Upper lobe of right lung (tissue), 1 donor: ENCODE data around the gene OCSTAMP. TPM values are rescaled to one million over a fixed set of nuclear protein-coding genes. Genes with fewer than 3 reads are reported as not detected.
A peak's percentile ranks its signal among the peaks of the same experiment; 100 is the strongest.

Experiments
- ATAC-seq: fragments of 200-7000 bp; cut with Tn5 transposase; one replicate; pipeline ENCODE4 v1.9.1; 2020; ENCODE audit warnings: mild to moderate bottlenecking, moderate library complexity
- DNase-seq: peaks from one replicate; pipeline ENCODE4 v3.0.0-alpha.2; 2020
- H3K27ac ChIP-seq: fragments of 200-600 bp; one replicate; pipeline ENCODE4 v1.8.0; 2022
- H3K27me3 ChIP-seq: fragments of 200-600 bp; one replicate; pipeline ENCODE4 v1.8.0; 2022; ENCODE audit warnings: mild to moderate bottlenecking
- H3K36me3 ChIP-seq: fragments of 200-600 bp; one replicate; pipeline ENCODE4 v1.8.0; 2022
- H3K4me1 ChIP-seq: fragments of 200-600 bp; one replicate; pipeline ENCODE4 v1.8.0; 2022
- H3K4me3 ChIP-seq: fragments of 200-600 bp; one replicate; pipeline ENCODE4 v1.8.0; 2022; ENCODE audit warnings: mild to moderate bottlenecking
- H3K9me3 ChIP-seq: fragments of 200-600 bp; one replicate; pipeline ENCODE4 v1.8.0; 2022
- intact Hi-C: fragments of 100-400 bp; cut with DNase I; formaldehyde crosslinking; loops from one replicate; pipeline ENCODE4 v1.11.0; 2022
- total RNA-seq: library from RNA; stranded (reverse); fragmentation: NEBNext Ultra II Directional; extraction: Animal tissue kit (Norgen Biotek cat#: 25700); gene quantifications from one replicate; pipeline ENCODE4 v1.2.1, GENCODE V29; 2021
- TF ChIP-seq, protein P1 (sequence below): fragments of 200-600 bp; IDR thresholded peaks from one replicate; pipeline ENCODE4 v1.8.0; 2022; ENCODE audit warnings: antibody characterized with exemption
- donor health status: DM: no; HTN: yes; CAD: no; lungs with severe emphysema.

Gene OCSTAMP
- total RNA-seq, 1 donor from 2014 or later: 0.43 TPM

DNA sequence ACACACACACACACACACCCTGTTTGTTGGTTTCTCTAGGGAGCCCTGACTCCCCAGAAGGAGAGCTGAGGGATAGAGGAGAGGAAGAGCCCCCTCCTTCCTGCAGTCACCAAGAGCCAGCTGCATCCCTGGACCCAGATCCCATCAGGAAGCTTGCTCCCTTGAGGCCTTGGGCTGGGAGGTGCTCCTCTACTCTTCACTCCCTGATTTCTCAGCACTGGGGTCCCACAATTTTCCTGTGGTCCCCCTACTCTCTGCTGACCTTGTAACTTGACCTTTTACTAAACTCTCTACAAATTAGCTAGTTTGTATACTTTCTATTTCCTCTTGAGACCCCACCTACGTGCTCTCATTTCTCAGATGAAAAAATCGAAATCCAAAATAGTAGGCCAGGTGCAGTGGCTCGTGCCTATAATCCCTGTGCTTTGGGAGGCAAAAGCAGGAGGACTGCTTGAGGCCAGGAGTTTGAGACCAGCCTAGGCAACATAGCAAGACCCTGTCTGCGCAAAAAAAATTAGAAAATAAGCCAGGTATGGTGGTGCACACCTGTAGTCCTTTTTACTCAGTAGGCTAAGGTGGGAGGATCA is 5.0 kb upstream of the OCSTAMP start:
- Histone ChIP-seq H3K27me3 (peaks cover 4% of the 10 kb centered on the region), H3K36me3 (no peaks in the 10 kb centered on the region), H3K9me3 (no peaks in the 10 kb centered on the region), H3K4me3 (no peak overlapping the region), H3K27ac (no peak overlapping the region), H3K4me1 (peaks cover 7% of the 10 kb centered on the region)
- DNase-seq: no peak
- TF ChIP-seq, protein P1, sequence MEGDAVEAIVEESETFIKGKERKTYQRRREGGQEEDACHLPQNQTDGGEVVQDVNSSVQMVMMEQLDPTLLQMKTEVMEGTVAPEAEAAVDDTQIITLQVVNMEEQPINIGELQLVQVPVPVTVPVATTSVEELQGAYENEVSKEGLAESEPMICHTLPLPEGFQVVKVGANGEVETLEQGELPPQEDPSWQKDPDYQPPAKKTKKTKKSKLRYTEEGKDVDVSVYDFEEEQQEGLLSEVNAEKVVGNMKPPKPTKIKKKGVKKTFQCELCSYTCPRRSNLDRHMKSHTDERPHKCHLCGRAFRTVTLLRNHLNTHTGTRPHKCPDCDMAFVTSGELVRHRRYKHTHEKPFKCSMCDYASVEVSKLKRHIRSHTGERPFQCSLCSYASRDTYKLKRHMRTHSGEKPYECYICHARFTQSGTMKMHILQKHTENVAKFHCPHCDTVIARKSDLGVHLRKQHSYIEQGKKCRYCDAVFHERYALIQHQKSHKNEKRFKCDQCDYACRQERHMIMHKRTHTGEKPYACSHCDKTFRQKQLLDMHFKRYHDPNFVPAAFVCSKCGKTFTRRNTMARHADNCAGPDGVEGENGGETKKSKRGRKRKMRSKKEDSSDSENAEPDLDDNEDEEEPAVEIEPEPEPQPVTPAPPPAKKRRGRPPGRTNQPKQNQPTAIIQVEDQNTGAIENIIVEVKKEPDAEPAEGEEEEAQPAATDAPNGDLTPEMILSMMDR: no peak
- ATAC-seq: no peak
- intact Hi-C loops: no loop called here

DNA sequence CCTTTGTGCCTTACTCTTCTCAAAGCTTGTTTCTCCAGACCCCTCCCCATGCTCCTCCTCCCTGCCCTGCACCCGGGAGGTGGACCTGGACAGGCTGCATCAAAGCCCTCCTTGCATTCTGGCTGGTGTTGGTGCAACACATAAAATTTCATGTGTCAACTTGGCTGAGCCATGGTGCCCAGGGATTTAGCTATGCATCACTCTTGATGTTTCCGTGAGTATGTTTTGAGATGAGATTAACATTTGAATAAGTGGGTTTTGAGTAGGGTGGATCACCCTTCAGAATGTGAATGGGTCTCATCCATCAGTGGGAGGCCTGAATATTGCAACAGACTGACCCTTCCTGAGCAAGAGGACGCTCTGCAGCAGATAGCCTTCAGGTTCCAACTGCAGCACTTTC is 4.4 kb upstream of the OCSTAMP start:
- ATAC-seq (no peak), DNase-seq (no peak)
- H3K27ac ChIP-seq: no peak overlapping the region

DNA sequence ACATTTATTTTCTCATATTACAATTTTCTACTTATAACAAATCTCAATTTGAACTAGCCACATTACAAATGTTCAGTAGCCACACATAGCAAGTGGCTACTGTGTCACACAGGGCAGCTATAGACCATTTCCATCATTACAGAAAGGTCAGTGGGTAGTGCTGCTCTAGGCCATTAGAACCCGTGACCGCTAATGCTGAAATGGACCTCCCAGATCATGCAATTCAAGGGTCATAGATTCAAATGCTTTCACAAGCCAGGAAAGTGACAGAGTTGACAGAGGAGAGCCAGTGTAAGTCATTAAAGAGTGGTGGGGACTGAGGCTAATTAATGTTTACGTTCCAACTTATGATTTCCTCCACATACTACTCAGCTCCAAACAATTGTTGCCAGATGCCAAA is 3.5 kb upstream of the OCSTAMP start:
- Histone ChIP-seq H3K4me1 (peaks cover 7% of the 10 kb centered on the region), H3K9me3 (no peaks in the 10 kb centered on the region), H3K36me3 (no peaks in the 10 kb centered on the region), H3K4me3 (no peak overlapping the region), H3K27me3 (peaks cover 4% of the 10 kb centered on the region), H3K27ac (no peak overlapping the region)
- TF ChIP-seq, protein P1: no peak
- DNase-seq (no peak), ATAC-seq (no peak)
- intact Hi-C loops: no loop called here

More for the DNA sequence above, 4.4 kb upstream of the OCSTAMP start:
- no peak overlapping the region for H3K4me3 ChIP-seq
- H3K27me3 ChIP-seq: peaks cover 4% of the 10 kb centered on the region
- H3K4me1 ChIP-seq: peaks cover 7% of the 10 kb centered on the region
- H3K36me3 ChIP-seq: no peaks in the 10 kb centered on the region
- H3K9me3 ChIP-seq: no peaks in the 10 kb centered on the region
- intact Hi-C loops: no loop called here
- TF ChIP-seq, protein P1: no peak

DNA sequence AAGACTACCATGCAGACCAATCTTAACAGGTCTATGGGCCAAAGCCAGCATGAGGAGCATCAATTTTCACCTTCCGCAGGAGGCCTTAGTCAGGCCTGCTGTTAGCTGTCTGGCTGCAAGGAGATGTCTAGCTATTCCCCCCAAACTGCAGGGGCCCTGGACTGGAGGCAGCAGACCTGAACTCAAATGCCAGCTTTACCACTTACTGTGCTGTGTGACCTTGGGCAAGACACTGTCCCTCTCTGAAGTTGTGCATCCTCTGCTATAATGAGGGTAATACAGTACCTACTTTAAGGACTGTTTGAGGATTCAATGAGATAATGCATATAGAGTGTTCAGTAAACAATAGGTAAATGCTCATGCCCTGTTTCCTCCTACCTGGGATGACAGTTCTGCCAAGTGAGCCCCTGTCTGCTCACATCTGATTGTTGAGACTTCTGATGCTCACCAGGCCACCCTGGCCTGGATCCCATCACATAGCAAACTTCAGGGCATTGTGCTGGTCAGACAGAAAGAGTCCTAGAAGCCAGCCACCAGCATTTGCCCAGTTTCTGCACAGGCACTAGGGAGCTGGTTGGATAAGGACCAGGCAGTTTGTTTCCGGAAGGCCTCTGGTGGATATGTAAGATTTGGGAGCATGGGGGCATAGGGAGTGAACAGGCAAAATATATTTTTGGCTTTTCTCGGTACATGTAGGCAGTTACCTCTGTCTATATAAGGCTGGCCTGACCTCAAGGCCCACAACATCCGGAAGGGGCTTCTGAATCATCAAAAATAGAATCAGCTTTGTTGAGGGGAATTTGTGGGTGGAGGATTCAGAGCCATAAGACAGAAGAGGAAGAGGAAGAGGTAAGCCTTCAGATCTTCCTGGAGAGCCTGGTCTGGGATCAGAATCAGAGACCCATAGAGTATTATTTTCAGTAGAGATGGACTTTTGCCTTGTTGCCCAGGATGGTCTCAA is 2.3 kb upstream of the OCSTAMP start:
- Histone ChIP-seq H3K4me1 (peaks cover 7% of the 10 kb centered on the region), H3K4me3 (no peak overlapping the region), H3K9me3 (no peaks in the 10 kb centered on the region), H3K36me3 (no peaks in the 10 kb centered on the region), H3K27ac (no peak overlapping the region), H3K27me3 (peaks cover 4% of the 10 kb centered on the region)
- ATAC-seq (peak; percentile 67), DNase-seq (no peak)
- TF ChIP-seq, protein P1: no peak
- intact Hi-C loops: no loop called here

DNA sequence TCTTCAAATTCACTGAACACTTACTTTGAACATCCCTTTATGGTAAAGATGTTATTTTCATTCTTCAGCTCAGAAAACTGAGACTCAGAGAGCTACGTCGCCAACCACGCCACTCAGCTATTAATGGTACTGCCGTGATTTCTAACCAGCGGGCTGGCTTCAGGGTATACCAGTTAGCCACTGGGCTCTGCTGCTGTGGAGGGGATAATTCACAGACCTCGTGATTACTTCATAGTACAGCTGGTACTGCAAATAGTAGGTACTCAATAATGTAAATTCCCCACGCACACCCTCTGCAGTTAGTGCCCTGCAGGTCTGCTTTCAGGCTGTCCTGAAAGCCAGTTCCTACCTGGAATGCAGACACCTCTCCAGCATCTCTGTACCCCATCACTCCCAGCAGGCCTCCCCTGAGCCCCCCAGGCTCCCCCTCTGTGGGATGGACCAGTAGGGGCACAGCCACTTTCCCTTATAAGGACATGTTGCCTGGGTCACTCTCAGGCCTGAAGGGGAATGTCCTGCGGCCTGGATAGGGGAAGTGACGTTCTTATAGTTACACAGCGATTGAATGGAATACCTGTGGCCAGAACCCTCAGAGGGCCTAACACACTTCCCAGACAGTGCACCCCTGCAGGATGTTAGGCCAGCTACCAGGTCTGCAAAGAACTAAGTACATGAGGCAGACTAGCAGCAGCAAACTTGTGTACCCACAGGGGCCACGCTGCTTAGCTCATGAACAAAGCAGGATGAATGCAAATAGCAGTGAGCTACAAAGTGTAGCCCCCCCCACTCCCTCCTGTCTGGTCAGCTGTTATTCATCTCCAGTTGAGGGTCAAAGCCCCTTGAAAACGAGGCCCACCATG is 1.3 kb upstream of the OCSTAMP start:
- Histone ChIP-seq H3K4me3 (no peak overlapping the region), H3K9me3 (no peaks in the 10 kb centered on the region), H3K36me3 (no peaks in the 10 kb centered on the region), H3K27me3 (peaks cover 4% of the 10 kb centered on the region), H3K27ac (no peak overlapping the region), H3K4me1 (peaks cover 7% of the 10 kb centered on the region)
- TF ChIP-seq, protein P1: no peak
- intact Hi-C loops: no loop called here
- no peak for DNase-seq
- ATAC-seq: no peak
